ENCODE measurements around the gene GNB1L. TPM values are rescaled to one million over a fixed set of nuclear protein-coding genes. Genes with fewer than 3 reads are reported as not detected.

Gene GNB1L
- polyA plus RNA-seq, 4 donors, result 2.8 to 6.6 (median 5.3) TPM

GRCh38 chr22:19877626-19878339 is 23.1 kb upstream of the GNB1L start:
- no peak for DNase-seq (ENCODE audit: low read depth in 4 of 4, low spot score in 2 of 4)

GRCh38 chr22:19876941-19877625 is 22.4 kb upstream of the GNB1L start:
- no peak for DNase-seq (ENCODE audit: low read depth in 4 of 4, low spot score in 2 of 4)

GRCh38 chr22:19876314-19876940 is 21.8 kb upstream of the GNB1L start:
- DNase-seq (ENCODE audit: low read depth in 4 of 4, low spot score in 2 of 4), result no peak

GRCh38 chr22:19875531-19876313 is 21.0 kb upstream of the GNB1L start:
- DNase-seq (ENCODE audit: low read depth in 4 of 4, low spot score in 2 of 4), result no peak

GRCh38 chr22:19875061-19875530 is 20.4 kb upstream of the GNB1L start:
- DNase-seq (ENCODE audit: low read depth in 4 of 4, low spot score in 2 of 4), result no peak

GRCh38 chr22:19874307-19875060 is 19.8 kb upstream of the GNB1L start:
- DNase-seq (ENCODE audit: low read depth in 4 of 4, low spot score in 2 of 4), result no peak

GRCh38 chr22:19873960-19874306 is 19.3 kb upstream of the GNB1L start:
- DNase-seq (ENCODE audit: low read depth in 4 of 4, low spot score in 2 of 4), result no peak

- DNase-seq (ENCODE audit: low read depth in 4 of 4, low spot score in 2 of 4), result no peak
Measured at GRCh38 chr22:19873138-19873959, 18.7 kb upstream of the GNB1L start.

- DNase-seq (ENCODE audit: low read depth in 4 of 4, low spot score in 2 of 4), result no peak
Measured at GRCh38 chr22:19872779-19873137, 18.1 kb upstream of the GNB1L start.

GRCh38 chr22:19871845-19872778 is 17.4 kb upstream of the GNB1L start:
- no peak for DNase-seq (ENCODE audit: low read depth in 4 of 4, low spot score in 2 of 4)

- DNase-seq (ENCODE audit: low read depth in 4 of 4, low spot score in 2 of 4), result no peak
Measured at GRCh38 chr22:19871023-19871844, 16.6 kb upstream of the GNB1L start.

- no peak for DNase-seq (ENCODE audit: low read depth in 4 of 4, low spot score in 2 of 4)
Measured at GRCh38 chr22:19870153-19871022, 15.7 kb upstream of the GNB1L start.

- DNase-seq (ENCODE audit: low read depth in 4 of 4, low spot score in 2 of 4), result no peak
Measured at GRCh38 chr22:19869497-19870152, 15.0 kb upstream of the GNB1L start.

- DNase-seq (ENCODE audit: low read depth in 4 of 4, low spot score in 2 of 4), result no peak
Measured at GRCh38 chr22:19868773-19869471, 14.2 kb upstream of the GNB1L start.

GRCh38 chr22:19868333-19868732 is 13.7 kb upstream of the GNB1L start:
- no peak for DNase-seq (ENCODE audit: low read depth in 4 of 4, low spot score in 2 of 4)
